Measurements from ENCODE around the gene PLCB4.

PLCB4 gene

GRCh38 chr20:9515214-9515585 lies 446.3 kb downstream of the PLCB4 start:
- no peaks in the 10 kb centered on the region for H3F3A ChIP-seq (ENCODE audit: insufficient read depth)
- no peak overlapping the region for H3K4me2 ChIP-seq (ENCODE audit: low read depth, low read length, poor library complexity, severe bottlenecking)
- no peak overlapping the region for H2AFZ ChIP-seq (ENCODE audit: low read depth, low read length, severe bottlenecking)
- H4K20me1 ChIP-seq (ENCODE audit: low read depth, low read length) = no peaks in the 10 kb centered on the region
- H3K27ac ChIP-seq (ENCODE audit: low read depth, low read length) = no peak overlapping the region
- no peaks in the 10 kb centered on the region for H3K9me2 ChIP-seq (replicated peaks; ENCODE audit: insufficient read depth, low read length)
- no peak overlapping the region for H3K4me3 ChIP-seq (ENCODE audit: insufficient read depth, low read length, poor library complexity, severe bottlenecking)
- H3K9me3 ChIP-seq (ENCODE audit: insufficient read depth, low read length) = no peaks in the 10 kb centered on the region
- no peaks in the 10 kb centered on the region for H3K79me2 ChIP-seq (ENCODE audit: insufficient read depth, low read length)
- no peaks in the 10 kb centered on the region for H3K36me3 ChIP-seq (ENCODE audit: low read length)
- TF ChIP-seq CTCF (IDR thresholded peaks at IDR 0.05; ENCODE audit: insufficient read depth, low read length, poor library complexity, severe bottlenecking) = no peak
- TF ChIP-seq EZH2phosphoT487 (conservative IDR thresholded peaks at IDR 0.05; ENCODE audit: low read length) = no peak
- no peaks in the 10 kb centered on the region for H3K27me3 ChIP-seq (ENCODE audit: low read length)
- H3K9ac ChIP-seq (ENCODE audit: low read length) = no peak overlapping the region

GRCh38 chr20:9515741-9516233 lies 446.9 kb downstream of the PLCB4 start:
- Histone ChIP-seq H4K20me1 (ENCODE audit: low read depth, low read length) (no peaks in the 10 kb centered on the region), H3K9me3 (ENCODE audit: insufficient read depth, low read length) (no peaks in the 10 kb centered on the region)

GRCh38 chr20:9516234-9516871 lies 447.5 kb downstream of the PLCB4 start:
- TF ChIP-seq CTCF (IDR thresholded peaks at IDR 0.05; ENCODE audit: insufficient read depth, low read length, poor library complexity, severe bottlenecking) (no peak), EZH2phosphoT487 (conservative IDR thresholded peaks at IDR 0.05; ENCODE audit: low read length) (no peak)
- H3K9me3 ChIP-seq (ENCODE audit: insufficient read depth, low read length) = no peaks in the 10 kb centered on the region
- H3K9ac ChIP-seq (ENCODE audit: low read length) = no peak overlapping the region
- H3K4me3 ChIP-seq (ENCODE audit: insufficient read depth, low read length, poor library complexity, severe bottlenecking) = no peak overlapping the region
- no peaks in the 10 kb centered on the region for H3K27me3 ChIP-seq (ENCODE audit: low read length)
- no peaks in the 10 kb centered on the region for H3K9me2 ChIP-seq (replicated peaks; ENCODE audit: insufficient read depth, low read length)
- no peaks in the 10 kb centered on the region for H3K36me3 ChIP-seq (ENCODE audit: low read length)
- no peaks in the 10 kb centered on the region for H4K20me1 ChIP-seq (ENCODE audit: low read depth, low read length)
- no peak overlapping the region for H2AFZ ChIP-seq (ENCODE audit: low read depth, low read length, severe bottlenecking)
- no peak overlapping the region for H3K27ac ChIP-seq (ENCODE audit: low read depth, low read length)
- H3F3A ChIP-seq (ENCODE audit: insufficient read depth) = no peaks in the 10 kb centered on the region
- H3K4me2 ChIP-seq (ENCODE audit: low read depth, low read length, poor library complexity, severe bottlenecking) = no peak overlapping the region
- no peaks in the 10 kb centered on the region for H3K79me2 ChIP-seq (ENCODE audit: insufficient read depth, low read length)

More at GRCh38 chr20:9515741-9516233, 446.9 kb downstream of the PLCB4 start:
- Histone ChIP-seq H2AFZ (ENCODE audit: low read depth, low read length, severe bottlenecking) (no peak overlapping the region), H3K27me3 (ENCODE audit: low read length) (no peaks in the 10 kb centered on the region), H3K9me2 (replicated peaks; ENCODE audit: insufficient read depth, low read length) (no peaks in the 10 kb centered on the region), H3K36me3 (ENCODE audit: low read length) (no peaks in the 10 kb centered on the region), H3K27ac (ENCODE audit: low read depth, low read length) (no peak overlapping the region), H3K79me2 (ENCODE audit: insufficient read depth, low read length) (no peaks in the 10 kb centered on the region), H3K4me2 (ENCODE audit: low read depth, low read length, poor library complexity, severe bottlenecking) (no peak overlapping the region), H3F3A (ENCODE audit: insufficient read depth) (no peaks in the 10 kb centered on the region), H3K9ac (ENCODE audit: low read length) (no peak overlapping the region), H3K4me3 (ENCODE audit: insufficient read depth, low read length, poor library complexity, severe bottlenecking) (no peak overlapping the region)
- TF ChIP-seq CTCF (IDR thresholded peaks at IDR 0.05; ENCODE audit: insufficient read depth, low read length, poor library complexity, severe bottlenecking) (no peak), EZH2phosphoT487 (conservative IDR thresholded peaks at IDR 0.05; ENCODE audit: low read length) (no peak)

Data from SU-DHL-6 (cell line).